CD8-positive, alpha-beta memory T cell (primary cell): ENCODE data around the gene KIAA1958. TPM values are rescaled to one million over a fixed set of nuclear protein-coding genes. Genes with fewer than 3 reads are reported as not detected.

Source experiments
- CTCF ChIA-PET: fragments of 350-600 bp; sonication (Branson Sonifier 250); formaldehyde crosslinking; loops from one replicate; lab custom pipeline; 2021; ENCODE audit warnings: antibody characterized with exemption; lab: Charles Lee
- POLR2A ChIA-PET: fragments of 350-600 bp; sonication (Branson Sonifier 250); formaldehyde crosslinking; loops from one replicate; lab custom pipeline; 2021; ENCODE audit warnings: antibody characterized with exemption; lab: Charles Lee
- DNase-seq, 5 donors: peaks; one replicate each; pipeline versions ENCODE4 v3.0.0 to v3.0.0-alpha.2; 2020 to 2022; ENCODE audit warnings: mixed read lengths in 1 of 5
- H3K27ac ChIP-seq: one replicate; pipeline ENCODE4 v1.7.0; 2013; ENCODE audit warnings: low read depth, mild to moderate bottlenecking, low read length, moderate library complexity
- H3K27me3 ChIP-seq: 2 replicates; pipeline ENCODE4 v1.7.0; 2013; ENCODE audit warnings: low read length, mild to moderate bottlenecking; ENCODE audit not compliant: insufficient read depth, poor library complexity, severe bottlenecking
- H3K36me3 ChIP-seq: 2 replicates; pipeline ENCODE4 v1.7.0; 2013; ENCODE audit warnings: mild to moderate bottlenecking, low read length, moderate library complexity; ENCODE audit not compliant: insufficient read depth
- H3K4me1 ChIP-seq: 2 replicates; pipeline ENCODE4 v1.7.0; 2013; ENCODE audit warnings: mild to moderate bottlenecking, low read length, moderate library complexity; ENCODE audit not compliant: insufficient read depth
- H3K4me3 ChIP-seq: 2 replicates; pipeline ENCODE4 v1.7.0; 2013; ENCODE audit warnings: mild to moderate bottlenecking, low read length
- H3K9me3 ChIP-seq: 2 replicates; pipeline ENCODE4 v1.7.0; 2013; ENCODE audit warnings: mild to moderate bottlenecking, low read length
- H3K27ac Mint-ChIP-seq, 8 donors: one replicate each; pipeline ENCODE4 v1.8.0; 2020 to 2021; ENCODE audit warnings: mixed read lengths in 8 of 8, mild to moderate bottlenecking in 6 of 8, inconsistent platforms in 3 of 8, moderate library complexity in 3 of 8
- H3K27me3 Mint-ChIP-seq, 2 donors: one replicate each; pipeline ENCODE4 v1.8.0; 2020 to 2021; ENCODE audit warnings: mixed read lengths in 2 of 2, mild to moderate bottlenecking in 1 of 2, moderate library complexity in 1 of 2
- H3K36me3 Mint-ChIP-seq, 3 donors: one replicate each; pipeline ENCODE4 v1.8.0; 2020 to 2021; ENCODE audit warnings: mixed read lengths in 3 of 3, inconsistent platforms in 1 of 3, mild to moderate bottlenecking in 1 of 3
- H3K4me1 Mint-ChIP-seq, 3 donors: one replicate each; pipeline ENCODE4 v1.8.0; 2020 to 2021; ENCODE audit warnings: mixed read lengths in 3 of 3, inconsistent platforms in 1 of 3, mild to moderate bottlenecking in 1 of 3
- H3K4me3 Mint-ChIP-seq, 7 donors: one replicate each; pipeline ENCODE4 v1.8.0; 2020 to 2021; ENCODE audit warnings: mixed read lengths in 7 of 7, mild to moderate bottlenecking in 6 of 7, moderate library complexity in 4 of 7, inconsistent platforms in 2 of 7
- H3K9me3 Mint-ChIP-seq, 5 donors: one replicate each; pipeline ENCODE4 v1.8.0; 2020 to 2022; ENCODE audit warnings: mixed read lengths in 5 of 5, mild to moderate bottlenecking in 3 of 5, moderate library complexity in 2 of 5, inconsistent platforms in 1 of 5
- polyA plus RNA-seq: library from polyadenylated mRNA; unstranded; fragments of 300-500 nt; fragmentation: Illumina TruSeq; gene quantifications from one replicate; pipeline ENCODE4 v1.2.3, GENCODE V29; 2021
- total RNA-seq, 2 experiments: library from RNA; stranded (reverse); gene quantifications; one replicate each; pipeline ENCODE4 v1.2.3, GENCODE V29; 2021

KIAA1958 gene, protein sequence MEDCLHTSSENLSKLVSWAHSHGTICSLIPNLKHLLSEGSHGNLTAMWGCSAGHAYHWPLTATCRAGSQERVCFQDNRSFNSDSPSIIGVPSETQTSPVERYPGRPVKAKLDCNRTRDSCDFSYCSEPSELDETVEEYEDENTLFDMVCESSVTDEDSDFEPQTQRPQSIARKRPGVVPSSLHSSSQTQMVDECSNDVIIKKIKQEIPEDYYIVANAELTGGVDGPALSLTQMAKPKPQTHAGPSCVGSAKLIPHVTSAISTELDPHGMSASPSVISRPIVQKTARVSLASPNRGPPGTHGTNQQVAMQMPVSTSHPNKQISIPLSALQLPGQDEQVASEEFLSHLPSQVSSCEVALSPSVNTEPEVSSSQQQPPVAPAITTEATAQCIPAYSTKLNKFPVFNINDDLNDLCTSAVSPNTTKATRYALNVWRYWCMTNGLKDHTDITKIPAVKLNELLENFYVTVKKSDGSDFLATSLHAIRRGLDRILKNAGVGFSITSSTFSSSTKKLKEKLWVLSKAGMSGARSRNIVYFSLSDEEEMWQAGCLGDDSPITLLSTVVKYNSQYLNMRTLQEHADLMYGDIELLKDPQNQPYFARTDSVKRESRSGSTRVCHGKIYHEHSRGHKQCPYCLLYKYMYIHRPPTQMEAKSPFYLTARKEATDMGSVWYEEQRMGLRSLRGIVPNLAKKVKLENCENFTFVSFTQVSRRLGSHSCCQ
- total RNA-seq: 1 to 10 TPM; 6.4 to 6.7 TPM
- polyA plus RNA-seq: 2.4 TPM

DNA sequence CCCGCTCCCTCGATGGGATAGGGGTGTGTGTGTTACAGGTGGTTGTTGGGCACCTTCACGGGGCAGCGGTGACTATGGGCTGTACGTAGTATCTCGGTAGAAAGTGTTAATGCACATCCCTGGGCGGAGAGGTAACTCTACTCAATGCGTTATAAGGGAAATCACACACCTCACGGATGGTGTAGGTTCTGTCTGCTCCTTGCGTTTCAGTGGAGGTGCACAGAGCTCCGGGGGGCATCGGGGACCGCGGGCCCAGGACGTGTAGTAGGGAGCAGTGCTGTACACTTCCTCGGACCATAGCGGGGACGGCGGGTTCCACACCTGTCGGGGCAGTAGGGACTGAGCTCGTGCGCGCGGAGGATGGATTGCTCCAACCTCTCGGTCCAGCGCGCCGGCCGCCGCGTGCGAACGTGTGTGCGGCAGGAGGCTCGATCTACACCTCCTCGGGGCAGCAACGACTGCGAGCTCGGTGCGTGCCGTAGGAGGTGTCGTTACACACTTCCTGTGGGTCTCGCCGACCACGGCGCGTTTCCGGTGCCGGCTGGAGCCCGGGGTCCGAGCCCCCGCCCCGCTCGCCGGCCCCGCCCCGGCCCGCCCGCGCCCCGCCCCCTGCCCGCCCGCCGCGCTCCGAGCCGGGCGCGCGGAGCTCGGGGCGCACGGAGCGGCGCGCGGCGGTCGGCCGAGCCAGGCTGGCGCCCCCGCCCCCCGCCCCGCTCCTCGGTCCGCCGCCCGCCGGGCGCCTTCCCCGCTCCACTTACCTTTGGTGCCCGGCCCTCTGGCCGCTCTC lies at the start of gene KIAA1958:
KIAA1958 (plus strand) TSS at position 607 of the 787 bp plus-strand sequence. CDS start 87,254 bp downstream, outside the sequence.
- ChIA-PET CTCF (interaction anchor here (1.1 to 1.8 kb wide), 3 partner anchors 10 to 306 kb away, joined by 4 to 6 read pairs (median 5); partner anchors contain the start of gene HSDL2), POLR2A (interaction anchor here (0.8 to 1.9 kb wide), 4 partner anchors 107 to 855 kb away, joined by 3 to 16 read pairs (median 4); partner anchors contain the start of genes DNAJC25, HSDL2 and PTBP3)
- peaks cover 0 to 9% (median 0%) of the 10 kb centered on the region in 3 donors for H3K36me3 Mint-ChIP-seq
- no peaks in the 10 kb centered on the region for H3K27me3 Mint-ChIP-seq
- H3K9me3 ChIP-seq: no peaks in the 10 kb centered on the region
- no peaks in the 10 kb centered on the region for H3K36me3 ChIP-seq
- H3K27ac ChIP-seq: peak within 1 kb of the TSS; percentile 75
- H3K27ac Mint-ChIP-seq: peak within 1 kb of the TSS; percentile 81 to 97 (median 90)
- H3K4me1 ChIP-seq: peaks cover 13% of the 10 kb centered on the region
- H3K4me3 ChIP-seq: peak within 1 kb of the TSS; percentile 82
- H3K4me1 Mint-ChIP-seq: peaks cover 20 to 38% (median 28%) of the 10 kb centered on the region in 3 donors
- DNase-seq: peak; percentile 66 to 88 (median 78)
- H3K27me3 ChIP-seq: no peaks in the 10 kb centered on the region
- H3K4me3 Mint-ChIP-seq: peak within 1 kb of the TSS; percentile 96 to 99 (median 98)
- H3K9me3 Mint-ChIP-seq: no peaks in the 10 kb centered on the region

DNA sequence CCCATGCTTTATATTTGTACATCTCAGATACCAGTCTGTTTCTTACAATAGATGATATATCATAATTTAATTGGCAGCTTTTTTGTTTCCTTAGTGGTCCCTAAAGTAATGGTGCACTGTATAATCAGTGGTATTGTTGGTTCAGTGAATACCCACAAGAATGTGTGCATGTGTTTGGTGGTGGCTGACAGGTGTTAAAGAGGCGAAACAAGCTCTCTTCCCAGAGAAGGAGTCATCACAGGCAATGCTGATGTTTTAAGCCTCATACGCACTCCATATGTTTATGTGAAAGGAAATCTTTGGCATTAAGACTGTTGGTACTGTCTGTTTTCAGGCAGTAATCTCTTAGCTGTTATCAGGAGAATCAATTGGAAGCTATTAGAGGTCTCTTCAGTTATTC lies 49.2 kb upstream of the KIAA1958 start:
- H3K36me3 Mint-ChIP-seq: peaks cover 0 to 12% (median 8%) of the 10 kb centered on the region in 3 donors
- Histone ChIP-seq H3K9me3 (no peaks in the 10 kb centered on the region), H3K4me3 (no peak overlapping the region), H3K36me3 (no peaks in the 10 kb centered on the region), H3K4me1 (no peaks in the 10 kb centered on the region), H3K27ac (no peak overlapping the region), H3K27me3 (no peaks in the 10 kb centered on the region)
- CTCF ChIA-PET: interaction anchor here (0.6 to 2.7 kb wide), 2 partner anchors 331 to 355 kb away, joined by 3 to 10 read pairs; no protein-coding TSS in a partner anchor
- no peak overlapping the region for H3K4me3 Mint-ChIP-seq
- POLR2A ChIA-PET: no interaction called here
- DNase-seq: no peak
- H3K9me3 Mint-ChIP-seq: no peaks in the 10 kb centered on the region
- no peaks in the 10 kb centered on the region for H3K4me1 Mint-ChIP-seq
- H3K27me3 Mint-ChIP-seq: no peaks in the 10 kb centered on the region
- no peak overlapping the region for H3K27ac Mint-ChIP-seq

DNA sequence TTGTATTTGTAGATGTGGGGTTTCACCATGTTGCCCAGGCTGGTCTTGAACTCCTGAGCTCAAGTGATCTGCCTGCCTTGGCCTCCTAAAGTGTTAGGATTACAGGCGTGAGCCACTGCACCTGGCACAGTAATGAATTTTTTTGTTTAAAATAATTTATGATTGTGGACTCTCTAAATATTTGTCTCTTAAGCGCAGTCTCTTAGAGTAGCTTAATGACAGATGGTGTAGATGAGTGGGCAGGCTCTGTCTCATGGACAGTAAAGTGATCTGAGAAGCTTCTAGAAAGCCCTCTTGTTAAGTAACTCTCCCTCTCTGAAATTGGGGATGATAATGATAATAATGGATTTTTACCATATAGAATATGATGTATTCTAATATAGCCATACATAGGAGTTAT lies 47.5 kb upstream of the KIAA1958 start:
- CTCF ChIA-PET: interaction anchor here (2.7 kb wide), 1 partner anchor 354 kb away, joined by 10 read pairs; no protein-coding TSS in a partner anchor
- H3K27me3 ChIP-seq: no peaks in the 10 kb centered on the region
- POLR2A ChIA-PET: no interaction called here
- H3K4me1 Mint-ChIP-seq: no peaks in the 10 kb centered on the region
- H3K27ac ChIP-seq: no peak overlapping the region
- no peaks in the 10 kb centered on the region for H3K4me1 ChIP-seq
- DNase-seq: no peak
- no peak overlapping the region for H3K27ac Mint-ChIP-seq
- H3K4me3 Mint-ChIP-seq: no peak overlapping the region
- no peaks in the 10 kb centered on the region for H3K9me3 ChIP-seq
- H3K9me3 Mint-ChIP-seq: no peaks in the 10 kb centered on the region
- no peaks in the 10 kb centered on the region for H3K36me3 ChIP-seq
- H3K4me3 ChIP-seq: no peak overlapping the region
- H3K36me3 Mint-ChIP-seq: peaks cover 0 to 9% (median 6%) of the 10 kb centered on the region in 3 donors
- no peaks in the 10 kb centered on the region for H3K27me3 Mint-ChIP-seq

DNA sequence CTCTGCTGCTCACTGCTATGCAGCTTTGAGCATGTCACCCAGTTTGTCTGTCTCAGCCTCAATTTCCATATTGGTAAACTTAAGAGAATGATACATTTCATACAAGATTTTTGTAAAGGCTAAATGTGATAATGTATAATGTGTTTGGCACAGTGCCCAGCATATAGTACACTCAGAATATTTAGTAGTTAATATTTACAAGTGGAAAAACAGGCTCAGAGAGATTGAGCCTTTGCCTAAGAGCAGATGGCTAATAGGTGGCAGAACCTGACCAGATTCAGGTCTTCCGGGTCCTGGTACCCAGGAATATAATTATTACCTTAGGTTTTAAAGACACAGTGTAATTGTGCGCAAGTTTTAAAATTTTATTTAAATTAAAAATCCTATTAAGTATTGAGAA lies 46.8 kb upstream of the KIAA1958 start:
- Histone ChIP-seq H3K4me1 (no peaks in the 10 kb centered on the region), H3K36me3 (no peaks in the 10 kb centered on the region), H3K27ac (no peak overlapping the region), H3K27me3 (no peaks in the 10 kb centered on the region), H3K9me3 (no peaks in the 10 kb centered on the region), H3K4me3 (no peak overlapping the region)
- DNase-seq: no peak
- POLR2A ChIA-PET: no interaction called here
- no peak overlapping the region for H3K4me3 Mint-ChIP-seq
- H3K27me3 Mint-ChIP-seq: no peaks in the 10 kb centered on the region
- H3K4me1 Mint-ChIP-seq: no peaks in the 10 kb centered on the region
- CTCF ChIA-PET: interaction anchor here (2.7 kb wide), 1 partner anchor 353 kb away, joined by 10 read pairs; no protein-coding TSS in a partner anchor
- peaks cover 0 to 9% (median 6%) of the 10 kb centered on the region in 3 donors for H3K36me3 Mint-ChIP-seq
- no peak overlapping the region for H3K27ac Mint-ChIP-seq
- no peaks in the 10 kb centered on the region for H3K9me3 Mint-ChIP-seq

DNA sequence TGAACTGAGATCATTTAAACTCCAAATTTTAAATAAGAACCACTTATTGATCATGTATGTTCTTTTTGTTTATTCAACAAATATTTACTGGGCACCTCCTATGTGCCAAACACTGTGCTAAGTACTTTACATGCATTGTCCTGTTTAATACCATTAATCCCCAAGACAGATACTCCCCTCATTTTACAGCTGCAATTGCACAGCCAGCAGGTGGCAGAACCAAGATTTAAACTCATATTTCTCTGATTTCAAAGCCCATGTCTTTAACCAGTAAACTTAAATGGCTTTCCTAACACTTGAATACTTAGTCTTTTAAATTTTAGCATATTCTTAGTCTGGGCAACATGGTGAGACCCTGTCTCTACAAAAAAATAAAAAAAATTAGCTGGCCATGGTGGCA lies 43.4 kb upstream of the KIAA1958 start:
- no peaks in the 10 kb centered on the region for H3K36me3 ChIP-seq
- Mint-ChIP-seq H3K36me3 (peaks cover 0 to 14% (median 8%) of the 10 kb centered on the region in 3 donors), H3K9me3 (no peaks in the 10 kb centered on the region), H3K4me3 (no peak overlapping the region), H3K4me1 (peaks cover 0 to 2% (median 0%) of the 10 kb centered on the region in 3 donors), H3K27ac (no peak overlapping the region), H3K27me3 (no peaks in the 10 kb centered on the region)
- CTCF ChIA-PET: interaction anchor here (0.8 to 2.6 kb wide), 9 partner anchors 48 to 350 kb away, joined by 3 to 12 read pairs (median 4); partner anchors contain the start of gene INIP
- DNase-seq: peak in 2 of 5 donors; percentile 16 to 24
- H3K27me3 ChIP-seq: no peaks in the 10 kb centered on the region
- H3K4me1 ChIP-seq: no peaks in the 10 kb centered on the region
- H3K9me3 ChIP-seq: no peaks in the 10 kb centered on the region
- H3K4me3 ChIP-seq: no peak overlapping the region
- no peak overlapping the region for H3K27ac ChIP-seq
- POLR2A ChIA-PET: no interaction called here

DNA sequence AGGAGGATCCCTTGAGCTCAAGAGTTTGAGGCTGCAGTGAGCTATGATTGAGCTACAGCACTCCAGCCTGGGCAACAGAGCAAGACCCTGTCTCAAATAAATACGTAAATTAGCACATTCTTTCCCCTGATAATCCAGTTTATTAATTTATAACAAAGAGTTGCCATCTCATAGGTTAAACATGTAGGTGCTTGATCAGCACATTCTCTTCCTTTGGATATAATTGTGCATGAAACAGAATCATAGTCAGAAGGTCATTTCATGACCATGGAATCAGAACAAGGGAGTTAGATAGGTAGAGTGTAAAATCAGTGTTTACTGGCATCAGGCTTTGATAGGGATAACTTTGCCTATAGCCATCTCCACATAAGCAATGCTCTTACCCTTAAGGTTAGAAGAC lies 43.0 kb upstream of the KIAA1958 start:
- no peaks in the 10 kb centered on the region for H3K36me3 ChIP-seq
- CTCF ChIA-PET: interaction anchor here (0.8 to 2.6 kb wide), 9 partner anchors 48 to 349 kb away, joined by 3 to 12 read pairs (median 4); partner anchors contain the start of gene INIP
- H3K4me1 ChIP-seq: no peaks in the 10 kb centered on the region
- H3K27ac Mint-ChIP-seq: no peak overlapping the region
- H3K9me3 Mint-ChIP-seq: no peaks in the 10 kb centered on the region
- H3K4me3 ChIP-seq: no peak overlapping the region
- no peak for DNase-seq
- peaks cover 0 to 14% (median 8%) of the 10 kb centered on the region in 3 donors for H3K36me3 Mint-ChIP-seq
- no peaks in the 10 kb centered on the region for H3K27me3 ChIP-seq
- H3K27ac ChIP-seq: no peak overlapping the region
- POLR2A ChIA-PET: no interaction called here
- no peak overlapping the region for H3K4me3 Mint-ChIP-seq
- no peaks in the 10 kb centered on the region for H3K9me3 ChIP-seq
- H3K27me3 Mint-ChIP-seq: no peaks in the 10 kb centered on the region
- H3K4me1 Mint-ChIP-seq: peaks cover 0 to 2% (median 0%) of the 10 kb centered on the region in 3 donors

DNA sequence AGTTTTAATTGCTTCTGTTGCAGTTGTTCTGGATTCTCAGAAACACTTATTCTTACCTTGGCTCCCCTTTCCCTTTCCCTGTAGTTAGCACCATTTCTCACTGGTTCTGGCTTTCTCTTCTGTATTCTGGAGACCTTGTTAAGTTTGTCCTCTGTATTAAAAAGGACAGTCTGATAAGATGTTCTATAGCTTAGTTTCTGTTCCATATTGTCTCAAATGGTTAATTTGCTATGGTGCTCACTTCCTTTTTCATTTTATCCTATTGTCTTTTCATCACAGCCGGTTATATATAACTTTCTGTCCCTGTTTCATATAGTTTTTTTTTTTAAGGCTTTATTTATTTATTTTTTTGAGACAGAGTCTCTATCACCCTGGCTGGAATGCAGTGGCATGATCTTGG lies 41.4 kb upstream of the KIAA1958 start:
- no peak for DNase-seq
- ChIA-PET CTCF (interaction anchor here (1.0 to 2.0 kb wide), 3 partner anchors 10 to 348 kb away, joined by 3 to 5 read pairs (median 3); no protein-coding TSS in a partner anchor), POLR2A (no interaction called here)
- Histone ChIP-seq H3K36me3 (no peaks in the 10 kb centered on the region), H3K27me3 (no peaks in the 10 kb centered on the region), H3K4me1 (no peaks in the 10 kb centered on the region), H3K27ac (no peak overlapping the region), H3K9me3 (no peaks in the 10 kb centered on the region), H3K4me3 (no peak overlapping the region)
- no peaks in the 10 kb centered on the region for H3K9me3 Mint-ChIP-seq
- no peak overlapping the region for H3K4me3 Mint-ChIP-seq
- no peak overlapping the region for H3K27ac Mint-ChIP-seq
- peaks cover 0 to 2% (median 0%) of the 10 kb centered on the region in 3 donors for H3K4me1 Mint-ChIP-seq
- H3K27me3 Mint-ChIP-seq: no peaks in the 10 kb centered on the region
- peaks cover 0 to 12% (median 7%) of the 10 kb centered on the region in 3 donors for H3K36me3 Mint-ChIP-seq
